ENCODE data around the gene PSMC3IP. TPM values are rescaled to one million over a fixed set of nuclear protein-coding genes. Genes with fewer than 3 reads are reported as not detected.

Gene PSMC3IP
- total and polyA plus RNA-seq, 12 donors: 1.2 to 7.7 (median 2.0) TPM; not detected in 1

DNA sequence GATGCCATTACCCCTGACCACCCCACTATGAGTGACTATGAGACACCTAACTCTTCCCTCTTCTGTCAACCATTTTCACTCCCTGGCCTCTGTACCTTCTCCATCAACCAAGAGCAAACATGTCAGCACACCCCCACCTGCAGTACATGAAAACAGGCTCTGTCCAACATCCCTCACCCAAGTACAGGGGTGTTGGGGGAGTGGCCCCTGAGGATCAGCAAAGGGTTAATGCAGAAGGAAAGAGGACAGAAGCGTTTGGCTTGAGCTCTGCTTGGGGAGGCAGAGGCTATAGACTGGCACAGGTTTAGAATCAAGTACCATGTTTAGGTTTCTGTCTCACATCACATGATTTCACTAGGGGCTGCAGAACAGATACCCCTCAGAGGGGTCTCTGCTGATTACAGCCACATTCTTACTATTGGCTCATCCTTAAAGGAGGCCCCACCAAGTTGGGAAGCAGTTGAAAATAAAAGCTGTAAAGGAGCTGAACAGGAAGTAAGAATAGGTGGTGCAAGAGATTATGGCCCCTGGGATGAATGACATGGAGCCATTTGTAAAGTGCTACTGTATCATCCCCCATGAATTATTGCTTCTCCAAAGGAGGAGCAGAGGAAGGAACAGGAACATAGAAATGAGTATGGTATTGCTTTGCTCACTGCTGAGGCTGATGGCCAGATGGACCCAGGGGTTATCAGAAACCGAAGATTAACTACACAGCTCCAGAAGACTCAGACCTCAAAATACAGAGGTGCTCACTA is 2.4 kb upstream of the PSMC3IP start:
- no peak overlapping the region for H3K27ac ChIP-seq
- peaks cover 0 to 55% of the 10 kb centered on the region in 2 donors for H3K36me3 ChIP-seq (replicated peaks in 1 of 2)
- H3K27me3 ChIP-seq: no peaks in the 10 kb centered on the region
- TF ChIP-seq, protein P1, sequence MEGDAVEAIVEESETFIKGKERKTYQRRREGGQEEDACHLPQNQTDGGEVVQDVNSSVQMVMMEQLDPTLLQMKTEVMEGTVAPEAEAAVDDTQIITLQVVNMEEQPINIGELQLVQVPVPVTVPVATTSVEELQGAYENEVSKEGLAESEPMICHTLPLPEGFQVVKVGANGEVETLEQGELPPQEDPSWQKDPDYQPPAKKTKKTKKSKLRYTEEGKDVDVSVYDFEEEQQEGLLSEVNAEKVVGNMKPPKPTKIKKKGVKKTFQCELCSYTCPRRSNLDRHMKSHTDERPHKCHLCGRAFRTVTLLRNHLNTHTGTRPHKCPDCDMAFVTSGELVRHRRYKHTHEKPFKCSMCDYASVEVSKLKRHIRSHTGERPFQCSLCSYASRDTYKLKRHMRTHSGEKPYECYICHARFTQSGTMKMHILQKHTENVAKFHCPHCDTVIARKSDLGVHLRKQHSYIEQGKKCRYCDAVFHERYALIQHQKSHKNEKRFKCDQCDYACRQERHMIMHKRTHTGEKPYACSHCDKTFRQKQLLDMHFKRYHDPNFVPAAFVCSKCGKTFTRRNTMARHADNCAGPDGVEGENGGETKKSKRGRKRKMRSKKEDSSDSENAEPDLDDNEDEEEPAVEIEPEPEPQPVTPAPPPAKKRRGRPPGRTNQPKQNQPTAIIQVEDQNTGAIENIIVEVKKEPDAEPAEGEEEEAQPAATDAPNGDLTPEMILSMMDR (IDR thresholded peaks at IDR 0.05): no peak
- no peak for TF ChIP-seq POLR2A (IDR thresholded peaks at IDR 0.05)
- intact Hi-C loops (cut with DNase I): loop anchor here (5.0 to 10.0 kb wide), 2 partner anchors 95 to 102 kb away; partner anchors contain the start of genes CCR10 (in 1 of the 2), CNTNAP1 (in 1 of the 2) and PLEKHH3 (in 1 of the 2)
- no peak overlapping the region for H3K4me3 ChIP-seq
- no peaks in the 10 kb centered on the region for H3K9me3 ChIP-seq (replicated peaks in 1 of 3)
- WGBS, 4 donors: 38 to 58% (median 54%) methylated on average over 2 of the region's 2 CpGs
- DNase-seq: no peak
- H3K4me1 ChIP-seq (replicated peaks in 1 of 2): peaks cover 5 to 21% of the 10 kb centered on the region in 2 donors

DNA sequence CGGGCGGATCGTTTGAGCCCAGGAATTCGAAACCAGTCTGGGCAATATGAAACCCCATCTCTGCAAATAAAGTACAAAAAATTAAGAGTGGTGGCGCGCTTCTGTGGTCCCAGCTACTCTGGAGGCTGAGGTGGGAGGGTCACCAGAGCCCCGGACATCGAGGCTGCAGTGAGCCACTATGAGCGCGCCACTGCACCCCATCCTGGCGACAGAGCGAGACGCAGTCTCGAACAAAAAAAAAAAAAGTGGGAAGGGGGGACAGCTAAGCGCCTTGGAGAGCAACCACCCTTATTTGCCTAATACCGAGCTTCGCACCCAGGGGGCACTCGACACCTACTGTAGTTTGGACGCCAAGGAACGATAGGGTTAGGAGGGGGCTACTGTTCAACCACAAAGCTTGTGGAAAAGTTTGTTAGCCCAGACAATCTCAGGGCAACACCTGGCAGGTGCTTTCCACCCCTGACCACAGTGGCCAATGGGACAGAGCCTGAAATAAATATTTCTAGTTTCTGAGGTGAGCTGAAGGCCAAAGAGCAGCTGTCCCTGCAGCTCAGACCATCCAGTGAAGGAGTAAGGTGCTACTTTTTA is 847 bp upstream of the PSMC3IP start:
- intact Hi-C loops (cut with DNase I): no loop called here
- H3K4me3 ChIP-seq: peak overlapping the region in 3 of 4 donors; percentile 12 to 86 (median 34)
- 0 to 1% (median 1%) methylated on average over 20 of the region's 20 CpGs for WGBS, 4 donors
- TF ChIP-seq POLR2A (IDR thresholded peaks at IDR 0.05): no peak
- TF ChIP-seq, protein P1 (IDR thresholded peaks at IDR 0.05): peak; percentile 57 to 81 (median 72)
- DNase-seq: peak; percentile 65 to 91 (median 77)
- H3K9me3 ChIP-seq (replicated peaks in 1 of 3): no peaks in the 10 kb centered on the region
- H3K4me1 ChIP-seq (replicated peaks in 1 of 2): peaks cover 5 to 21% of the 10 kb centered on the region in 2 donors
- peak overlapping the region; percentile 77 to 97 (median 87) for H3K27ac ChIP-seq
- peaks cover 0 to 49% of the 10 kb centered on the region in 2 donors for H3K36me3 ChIP-seq (replicated peaks in 1 of 2)
- no peaks in the 10 kb centered on the region for H3K27me3 ChIP-seq

DNA sequence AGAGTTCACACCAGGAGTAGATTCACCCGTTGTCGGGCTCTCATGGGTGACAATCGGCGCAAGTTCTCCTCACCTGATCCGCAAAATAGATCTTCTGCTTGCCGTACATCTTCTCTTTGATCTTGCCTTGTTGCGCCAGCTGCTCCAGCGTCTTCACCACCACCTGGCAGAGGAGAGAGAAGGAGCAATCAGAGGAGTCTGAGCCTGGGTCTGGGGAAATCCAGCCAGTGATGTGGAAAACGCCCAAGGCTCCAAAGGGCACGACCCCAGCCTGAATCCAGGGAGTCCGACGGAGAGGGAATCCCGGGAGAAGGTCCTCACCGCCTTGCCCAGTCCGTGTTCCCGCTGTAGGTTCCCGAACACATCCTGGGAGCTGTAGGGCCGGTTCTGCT is 393 bp downstream of the PSMC3IP start:
- 6 to 16% (median 10%) methylated on average over 8 to 18 of the region's 18 CpGs for WGBS, 4 donors
- intact Hi-C loops (cut with DNase I): no loop called here
- Histone ChIP-seq H3K27me3 (no peaks in the 10 kb centered on the region), H3K9me3 (replicated peaks in 1 of 3) (no peaks in the 10 kb centered on the region), H3K4me1 (replicated peaks in 1 of 2) (peaks cover 5 to 21% of the 10 kb centered on the region in 2 donors), H3K36me3 (replicated peaks in 1 of 2) (peaks cover 0 to 49% of the 10 kb centered on the region in 2 donors), H3K4me3 (peak overlapping the region in 2 of 4 donors; percentile 34 to 86), H3K27ac (peak overlapping the region in 4 of 5 donors; percentile 21 to 97 (median 83))
- TF ChIP-seq POLR2A (IDR thresholded peaks at IDR 0.05): no peak
- TF ChIP-seq, protein P1 (IDR thresholded peaks at IDR 0.05): no peak
- no peak for DNase-seq

DNA sequence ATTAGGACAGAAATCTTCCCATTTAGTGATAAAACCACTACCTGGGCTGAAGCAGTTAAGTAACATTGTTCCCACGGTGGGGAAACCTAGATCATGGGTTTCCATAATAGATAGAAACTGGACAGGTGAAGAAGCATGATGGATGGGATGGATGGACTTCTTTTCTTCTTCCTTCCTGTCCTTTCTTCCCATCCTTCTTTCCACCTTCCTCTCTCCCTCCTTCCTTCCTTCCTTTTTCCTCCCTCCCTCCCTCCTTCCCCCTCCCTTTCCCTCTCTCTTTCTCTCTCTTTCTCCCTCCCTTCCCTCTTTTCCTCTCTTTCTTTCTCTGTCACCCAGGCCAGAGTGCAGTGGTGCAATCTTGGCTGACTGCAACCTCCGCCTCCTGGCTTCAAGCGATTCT is 3.1 kb downstream of the PSMC3IP start:
- H3K9me3 ChIP-seq (replicated peaks in 1 of 3): no peaks in the 10 kb centered on the region
- no peak for DNase-seq
- H3K36me3 ChIP-seq (replicated peaks in 1 of 2): peaks cover 0 to 50% of the 10 kb centered on the region in 2 donors
- H3K27ac ChIP-seq: no peak overlapping the region
- H3K27me3 ChIP-seq: no peaks in the 10 kb centered on the region
- TF ChIP-seq, protein P1 (IDR thresholded peaks at IDR 0.05): no peak
- no peak for TF ChIP-seq POLR2A (IDR thresholded peaks at IDR 0.05)
- WGBS, 4 donors: 79 to 88% (median 81%) methylated on average over 3 of the region's 3 CpGs
- H3K4me3 ChIP-seq: no peak overlapping the region
- intact Hi-C loops (cut with DNase I): no loop called here
- H3K4me1 ChIP-seq (replicated peaks in 1 of 2): peaks cover 5 to 21% of the 10 kb centered on the region in 2 donors

All from adrenal gland (tissue), 12 donors.